KG1 (cell line): ENCODE data around the gene CST9L.

Experiments
- DNase-seq: peaks from one replicate; lab custom pipeline; 2025; lab: John Stamatoyannopoulos, UW

The CST9L gene

GRCh38 chr20:23546435-23547144, 21.7 kb downstream of the CST9L start:
- DNase-seq: no peak

GRCh38 chr20:23544133-23544532, 24.2 kb downstream of the CST9L start:
- no peak for DNase-seq

DNA sequence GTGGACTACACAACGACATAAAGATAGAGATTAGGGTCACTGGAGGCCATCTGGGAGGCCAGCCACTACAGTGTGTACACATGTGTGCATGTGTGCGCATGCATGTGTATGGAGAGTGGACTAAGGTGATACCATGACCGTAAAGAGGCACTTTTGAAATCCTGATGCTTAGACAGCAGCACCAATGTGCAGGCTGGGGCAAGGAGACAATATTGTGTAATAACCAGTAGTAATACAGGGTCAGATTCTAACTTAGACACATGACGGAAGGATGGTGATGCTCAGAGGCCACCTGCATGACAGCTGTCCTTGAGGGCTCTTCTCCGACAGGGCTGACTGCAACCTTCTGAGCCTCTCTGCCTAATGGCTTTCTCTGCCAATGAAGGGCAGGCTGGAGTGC, 25.5 kb downstream of the CST9L start:
- DNase-seq: no peak

GRCh38 chr20:23541776-23542175, 26.5 kb downstream of the CST9L start:
- no peak for DNase-seq

DNA sequence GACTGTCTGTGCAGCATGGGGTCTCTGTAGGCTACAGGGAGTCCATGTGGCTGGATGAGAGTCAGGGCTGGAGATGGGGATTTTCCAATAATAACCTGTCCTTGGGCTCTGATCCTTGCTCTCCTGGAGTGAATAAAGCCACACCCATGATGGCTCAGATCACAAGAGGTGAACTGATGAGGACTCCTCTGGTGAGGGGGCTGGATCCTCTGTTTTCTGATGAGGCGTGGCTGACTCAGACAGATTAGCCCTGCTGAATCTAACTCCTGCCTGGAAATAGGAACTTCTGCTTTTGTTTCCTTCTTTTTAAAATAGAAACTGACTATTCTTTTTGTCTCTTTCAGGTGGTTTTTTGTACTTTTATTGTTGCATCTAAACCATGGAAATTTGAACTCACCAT, 27.0 kb downstream of the CST9L start:
- DNase-seq: no peak

- no peak for DNase-seq
Measured at GRCh38 chr20:23540624-23541023, 27.7 kb downstream of the CST9L start.

- DNase-seq: no peak
Measured at GRCh38 chr20:23537030-23537429, 31.3 kb downstream of the CST9L start.

DNA sequence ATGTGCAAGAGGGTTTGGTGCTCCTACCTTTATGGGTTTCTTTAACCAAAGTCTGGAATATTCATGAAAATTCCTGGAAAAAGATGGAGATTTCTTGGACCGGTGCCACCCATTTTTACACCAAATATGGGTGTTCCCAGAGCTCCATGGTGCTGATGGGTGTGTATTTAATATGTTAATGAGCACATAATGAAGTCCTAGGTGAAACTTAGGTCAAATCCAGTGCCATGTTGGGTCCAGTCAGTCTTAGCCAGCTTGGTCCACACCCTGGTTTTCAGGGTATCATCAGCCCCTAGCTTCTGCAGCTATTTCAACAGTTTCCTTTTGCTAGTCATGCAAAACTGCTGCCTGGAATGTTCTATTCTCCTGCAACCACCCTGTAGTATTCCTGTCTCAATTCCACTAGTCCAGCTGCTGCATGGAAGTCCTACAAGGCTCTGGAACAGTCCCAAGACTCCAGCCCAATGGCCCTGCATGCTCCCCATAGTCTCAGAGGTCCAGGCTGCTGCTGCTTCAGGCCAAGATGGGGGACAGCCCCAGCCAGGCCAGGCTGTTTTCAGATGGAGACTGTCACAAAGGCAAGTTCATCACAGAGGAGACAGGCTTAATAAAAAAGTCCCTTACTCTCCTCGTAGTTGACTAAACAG, 31.8 kb downstream of the CST9L start:
- DNase-seq: no peak

DNA sequence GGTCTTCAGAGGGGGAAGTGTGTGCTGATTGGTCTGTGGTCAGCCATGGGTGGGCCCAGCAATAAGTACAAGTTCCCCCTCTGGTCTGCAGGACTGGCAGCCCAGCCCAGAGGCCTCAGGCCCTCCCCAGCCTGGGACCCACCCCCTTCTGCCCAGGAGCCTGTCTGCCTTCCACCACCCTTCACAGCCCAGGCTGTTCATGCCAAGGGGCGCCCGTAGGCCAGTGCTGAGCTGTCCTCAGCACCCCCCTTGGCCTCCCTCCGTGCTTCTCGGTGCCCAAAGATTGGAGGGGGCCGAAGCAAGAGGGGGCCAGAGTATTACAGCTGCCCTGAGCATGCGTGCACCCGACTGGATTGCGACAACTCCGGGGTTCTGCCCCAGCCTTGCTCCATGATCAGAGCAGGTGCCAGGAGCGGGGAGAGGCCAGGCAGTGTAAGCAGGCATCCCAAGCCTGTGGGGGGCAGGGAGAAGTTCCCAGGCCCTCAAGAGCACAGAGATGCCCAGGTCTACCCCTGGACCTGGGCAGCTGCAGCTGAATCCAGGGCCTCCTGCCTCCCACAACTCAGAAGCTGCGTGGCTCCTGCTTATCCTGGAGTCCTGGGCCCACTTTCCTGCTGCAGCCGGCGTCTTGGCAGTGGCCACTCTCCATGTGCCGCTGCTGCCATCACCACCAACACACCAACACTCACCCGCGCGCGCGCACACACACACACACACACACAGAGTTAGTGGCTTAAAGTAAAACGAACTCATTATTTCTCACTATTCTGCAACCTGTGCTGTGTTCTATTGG, 33.3 kb downstream of the CST9L start:
- DNase-seq: no peak

- DNase-seq: no peak
Measured at GRCh38 chr20:23533161-23533560, 35.1 kb downstream of the CST9L start.

- DNase-seq: no peak
Measured at GRCh38 chr20:23532533-23532932, 35.8 kb downstream of the CST9L start.

GRCh38 chr20:23530937-23531567, 37.2 kb downstream of the CST9L start:
- DNase-seq: no peak

DNA sequence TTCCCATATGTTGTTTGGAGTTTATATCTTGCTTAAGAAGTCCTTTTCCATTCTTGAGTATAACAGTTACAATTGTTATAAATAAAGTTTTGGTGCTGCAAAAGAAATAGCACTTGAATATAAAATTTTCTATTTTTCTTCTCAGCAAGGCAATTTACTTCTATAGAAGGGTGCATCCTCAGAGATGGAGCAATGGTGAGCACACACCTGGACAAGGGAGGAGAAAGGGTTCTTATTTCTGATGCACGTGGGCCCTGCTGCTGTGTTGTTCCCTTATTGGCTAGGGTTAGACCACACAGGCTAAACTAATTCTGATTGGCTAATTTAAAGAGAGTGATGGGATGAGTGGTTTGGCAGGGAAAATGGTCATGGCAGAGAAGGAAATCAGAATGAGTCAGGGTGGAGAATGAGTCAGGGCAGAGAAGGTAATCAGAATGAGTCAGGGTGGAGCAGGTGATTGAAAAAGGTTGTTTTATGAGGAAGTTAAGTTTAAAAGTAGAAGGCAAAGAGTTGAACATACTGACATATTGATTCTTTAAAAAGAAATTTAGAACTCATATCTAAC, 39.3 kb downstream of the CST9L start:
- no peak for DNase-seq

DNA sequence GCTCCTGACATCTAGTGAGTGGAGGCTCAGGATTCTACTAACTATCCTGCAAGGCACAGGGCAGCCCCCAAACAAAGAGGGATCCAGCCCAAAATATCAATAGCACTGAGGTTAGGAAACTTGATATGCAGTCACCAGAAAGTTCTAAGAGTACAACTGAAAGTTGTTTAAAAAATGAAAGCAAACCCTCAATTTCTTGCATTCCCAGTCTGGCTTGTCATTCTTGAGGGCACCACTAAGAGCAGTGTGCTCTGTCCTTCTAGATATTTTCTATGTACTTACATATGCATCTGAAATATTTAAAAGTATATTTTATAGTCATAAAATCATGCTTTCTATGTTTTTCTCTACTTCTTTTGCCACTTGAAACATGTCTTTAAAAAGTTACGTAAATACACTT, 41.4 kb downstream of the CST9L start:
- no peak for DNase-seq

GRCh38 chr20:23524146-23524545, 44.1 kb downstream of the CST9L start:
- no peak for DNase-seq

- no peak for DNase-seq
Measured at GRCh38 chr20:23520185-23520584, 48.1 kb downstream of the CST9L start.

DNA sequence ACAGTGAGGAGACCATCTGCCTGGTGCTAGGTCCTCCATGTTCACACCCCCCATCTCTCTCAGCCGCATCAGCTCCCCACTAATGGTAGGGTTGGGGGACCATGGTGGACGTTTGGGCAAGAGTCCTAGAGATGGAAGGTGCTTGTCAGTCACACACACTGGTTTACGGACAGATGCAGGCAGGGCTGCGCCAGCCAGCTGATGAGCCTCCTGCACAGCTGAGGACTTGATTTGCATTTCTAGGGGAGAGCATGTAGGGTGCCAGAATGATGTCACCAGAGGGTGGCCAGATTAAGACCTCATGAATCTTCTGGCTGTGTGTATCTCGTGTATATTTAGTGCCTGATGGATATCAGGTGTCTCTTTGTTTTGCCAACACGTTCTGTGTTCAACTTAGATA, 48.7 kb downstream of the CST9L start:
- no peak for DNase-seq

DNA sequence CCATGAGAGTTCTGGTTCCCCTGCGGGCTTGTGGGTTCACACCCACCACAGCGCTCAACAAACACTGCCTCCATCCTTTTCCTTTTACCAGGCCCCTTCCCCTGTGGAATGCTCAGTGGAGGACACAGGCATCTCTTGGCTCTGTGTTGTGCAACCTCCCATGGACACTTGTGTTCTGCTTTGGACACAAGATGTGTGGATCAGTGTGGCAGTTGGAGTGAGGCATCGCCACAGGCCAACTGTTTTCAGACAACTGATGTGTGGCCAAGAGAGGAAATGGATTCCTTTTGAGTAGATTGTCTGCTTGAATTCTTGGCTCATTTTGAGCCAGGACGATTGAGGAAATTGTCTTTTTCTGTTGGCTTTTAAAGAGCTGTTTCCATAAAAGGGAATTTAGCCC, 50.6 kb downstream of the CST9L start:
- DNase-seq: no peak

GRCh38 chr20:23515250-23515939, 52.9 kb downstream of the CST9L start:
- no peak for DNase-seq

- DNase-seq: no peak
Measured at GRCh38 chr20:23514848-23515247, 53.4 kb downstream of the CST9L start.
